ENCODE measurements around the gene LPP.
"Not testable (repeated sequence)": the region's sequence is repeated elsewhere in the genome, so short reads cannot be mapped to it uniquely, and the experiment has no call there.

The LPP gene

DNA sequence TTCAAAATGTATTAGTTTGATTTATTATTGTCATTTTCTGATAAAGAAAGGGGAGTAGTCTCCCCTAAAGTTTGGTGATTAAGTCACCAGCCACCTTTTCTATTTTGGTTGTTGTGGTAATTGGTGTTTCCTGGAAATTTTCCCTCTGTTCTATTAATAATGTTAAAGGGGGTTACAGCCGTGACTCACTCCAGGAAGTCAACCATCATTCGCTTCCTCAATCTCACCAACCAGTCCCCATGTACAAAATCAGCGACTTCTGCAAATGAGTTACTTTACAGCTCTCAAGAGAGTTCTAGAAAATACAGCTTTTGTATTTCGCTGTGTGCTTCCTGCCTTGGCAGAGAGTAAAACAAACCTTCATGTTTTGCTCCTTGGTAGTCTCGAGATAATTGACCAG, 285.1 kb downstream of the LPP start:
- no peak for DNase-seq (ENCODE audit: low read depth)

DNA sequence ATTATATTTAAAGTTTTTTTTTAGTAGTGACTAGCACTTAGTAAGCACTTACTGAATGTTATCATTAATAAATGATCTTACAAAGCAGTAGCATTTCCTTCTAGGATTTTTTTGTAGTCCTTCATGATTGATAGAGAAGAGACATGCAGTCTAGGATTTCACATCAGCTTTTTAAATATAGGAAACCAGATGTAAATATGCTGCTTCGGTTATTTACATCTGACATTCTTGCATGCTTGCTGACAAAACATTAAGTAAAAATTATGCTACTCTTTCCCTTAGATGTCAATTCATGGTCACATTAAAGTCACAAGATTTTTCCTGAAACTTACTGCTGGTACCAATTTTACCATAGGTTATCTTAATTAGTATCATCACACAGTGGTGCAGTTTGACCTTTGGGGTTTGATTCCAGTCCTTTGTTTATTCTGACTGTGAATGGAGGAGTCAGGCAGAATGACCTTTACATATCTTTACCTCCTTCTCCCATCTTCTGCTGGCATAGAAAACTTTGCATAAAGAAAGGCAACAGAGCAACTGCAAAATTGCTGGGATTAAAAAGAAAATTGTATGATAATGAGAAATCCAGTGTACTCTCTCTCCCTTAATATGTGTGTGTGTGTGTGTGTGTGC, 286.5 kb downstream of the LPP start:
- no peak for DNase-seq (ENCODE audit: low read depth)

DNA sequence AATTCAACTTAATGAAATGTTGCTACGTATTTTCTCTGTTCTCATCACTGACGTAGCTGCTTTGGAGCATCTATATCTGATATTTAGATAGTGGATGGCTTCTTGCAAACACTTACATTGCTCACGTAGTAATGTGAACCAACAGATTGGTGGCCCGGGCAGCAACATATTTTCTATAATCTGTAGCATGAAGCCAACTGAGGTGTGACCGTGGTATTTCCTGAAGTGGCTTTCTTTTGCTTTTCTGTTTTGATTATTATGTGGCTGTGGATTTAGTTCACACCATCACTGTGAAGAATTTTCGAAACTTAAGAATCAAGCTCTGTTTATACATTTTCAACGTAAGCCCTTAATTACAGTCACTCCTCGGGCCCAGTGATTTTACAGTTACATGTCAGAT, 288.5 kb downstream of the LPP start:
- DNase-seq (ENCODE audit: low read depth) = no peak

DNA sequence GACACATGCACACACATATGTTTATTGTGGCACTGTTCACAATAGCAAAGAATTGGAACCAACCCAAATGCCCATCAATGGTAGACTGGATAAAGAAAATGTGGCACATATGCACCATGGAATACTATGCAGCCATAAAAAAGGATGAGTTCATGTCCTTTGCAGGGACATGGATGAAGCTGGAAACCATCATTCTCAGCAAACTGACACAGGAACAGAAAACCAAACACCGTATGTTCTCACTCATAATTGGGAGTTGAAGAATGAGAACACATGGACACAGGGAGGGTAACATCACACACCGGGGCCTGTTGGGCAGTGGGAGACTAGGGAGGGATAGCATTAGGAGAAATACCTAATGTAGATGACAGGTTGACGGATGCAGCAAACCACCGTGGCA, 291.2 kb downstream of the LPP start:
- DNase-seq (ENCODE audit: low read depth) = not testable (repeated sequence)

DNA sequence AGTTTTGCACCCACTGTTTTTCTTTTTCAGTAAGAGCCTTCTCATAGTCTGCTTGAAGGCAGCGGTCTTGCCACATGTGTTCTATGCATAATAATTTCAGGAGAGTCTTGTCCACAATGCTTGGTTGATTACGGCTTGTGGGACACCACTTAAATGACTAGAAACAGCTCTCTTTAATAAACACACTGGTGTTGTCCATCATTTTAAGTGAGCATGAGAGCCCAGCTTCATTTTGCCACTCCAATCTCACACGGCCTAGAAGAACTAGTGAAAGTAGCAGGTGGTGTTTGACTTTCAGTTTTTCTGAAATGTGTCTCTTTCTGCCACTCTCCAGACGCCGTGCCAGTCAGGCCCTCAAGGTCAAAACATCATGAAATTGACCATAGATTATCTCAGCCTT, 292.1 kb downstream of the LPP start:
- no peak for DNase-seq (ENCODE audit: low read depth)

DNA sequence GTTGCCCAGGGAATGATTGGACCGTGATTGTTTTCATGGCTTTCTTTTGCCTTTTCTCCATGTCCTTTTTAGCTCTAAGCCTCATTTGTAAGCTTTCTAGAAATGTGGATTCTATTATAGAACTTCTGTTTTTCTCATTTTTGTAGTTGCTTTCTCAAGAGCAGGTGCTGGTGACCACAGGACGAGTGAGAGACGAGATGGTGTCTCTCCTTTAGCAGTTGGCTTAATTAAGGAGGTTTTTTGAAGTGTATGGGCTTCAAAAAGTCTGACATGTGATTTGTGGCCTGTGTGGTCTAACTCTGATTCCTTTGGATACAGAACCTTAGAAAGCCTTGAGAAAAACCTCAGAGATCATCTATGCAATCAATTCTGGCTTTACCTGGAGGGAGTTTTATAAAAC, 292.8 kb downstream of the LPP start:
- no peak for DNase-seq (ENCODE audit: low read depth)

DNA sequence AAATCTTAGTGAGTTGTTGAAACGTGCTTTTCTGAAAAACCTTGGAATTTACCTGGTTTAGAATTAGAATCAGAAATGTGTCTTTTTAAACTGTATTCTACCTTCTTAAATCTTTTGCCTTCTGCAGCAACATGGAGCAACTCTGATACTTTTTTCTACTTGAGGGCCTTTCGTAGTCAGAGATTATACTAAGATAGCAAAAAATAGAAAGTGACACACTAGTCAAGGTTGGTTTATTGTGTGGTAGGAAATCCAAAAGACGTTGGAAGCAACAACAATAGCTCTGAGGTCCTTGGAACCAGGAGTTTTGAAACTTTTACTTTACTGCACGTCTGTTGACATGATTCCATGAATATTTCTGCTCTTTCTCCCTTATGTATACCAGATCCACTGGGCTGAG, 294.9 kb downstream of the LPP start:
- no peak for DNase-seq (ENCODE audit: low read depth)

DNA sequence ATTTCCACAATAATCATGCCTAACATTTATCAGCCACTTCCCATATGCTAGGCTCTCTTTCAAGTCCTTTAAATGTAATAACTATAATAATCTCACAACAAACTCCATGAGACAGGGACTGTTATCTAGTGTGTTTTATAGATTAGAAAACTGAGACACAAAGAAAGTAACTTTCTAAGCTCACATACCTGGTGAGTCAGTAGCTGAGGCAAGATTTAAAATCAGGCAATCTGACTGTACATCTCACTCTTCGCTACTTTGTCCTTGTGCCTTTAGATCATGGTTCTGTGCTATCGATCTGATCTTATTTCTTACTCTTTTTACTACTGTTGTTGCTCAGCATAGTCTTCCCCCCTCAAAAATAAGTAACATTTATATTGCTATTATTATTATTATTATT, 295.5 kb downstream of the LPP start:
- DNase-seq (ENCODE audit: low read depth) = no peak

DNA sequence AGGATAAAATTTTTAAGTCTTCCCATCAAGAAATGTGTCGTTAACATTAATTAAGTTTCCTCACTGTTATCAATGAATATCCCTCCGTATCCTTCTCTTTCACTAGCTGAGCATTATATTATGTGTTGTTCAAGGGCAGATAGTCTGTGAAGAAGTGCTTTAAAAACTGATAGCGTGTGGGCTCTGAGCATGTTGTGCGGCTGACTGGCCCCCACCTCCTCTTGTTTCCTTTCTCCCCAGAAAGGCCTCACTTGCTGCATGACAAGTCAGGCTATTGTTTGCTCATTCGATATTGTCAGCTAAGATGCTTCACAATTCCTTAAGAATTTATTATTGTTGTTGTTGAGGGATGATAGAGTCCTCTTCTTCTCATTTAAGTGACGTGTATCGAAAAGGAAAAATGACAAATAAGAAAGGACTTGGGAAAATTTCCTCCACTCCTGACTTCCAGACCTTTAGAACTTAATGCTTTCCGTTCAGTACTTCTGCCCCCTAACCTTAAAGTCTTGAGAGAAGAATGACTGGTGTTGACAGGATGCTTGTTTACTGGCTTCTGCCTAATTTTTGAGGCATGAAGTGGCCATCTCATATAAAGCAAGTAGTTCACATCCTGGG, 298.3 kb downstream of the LPP start:
- no peak for DNase-seq (ENCODE audit: low read depth)

DNA sequence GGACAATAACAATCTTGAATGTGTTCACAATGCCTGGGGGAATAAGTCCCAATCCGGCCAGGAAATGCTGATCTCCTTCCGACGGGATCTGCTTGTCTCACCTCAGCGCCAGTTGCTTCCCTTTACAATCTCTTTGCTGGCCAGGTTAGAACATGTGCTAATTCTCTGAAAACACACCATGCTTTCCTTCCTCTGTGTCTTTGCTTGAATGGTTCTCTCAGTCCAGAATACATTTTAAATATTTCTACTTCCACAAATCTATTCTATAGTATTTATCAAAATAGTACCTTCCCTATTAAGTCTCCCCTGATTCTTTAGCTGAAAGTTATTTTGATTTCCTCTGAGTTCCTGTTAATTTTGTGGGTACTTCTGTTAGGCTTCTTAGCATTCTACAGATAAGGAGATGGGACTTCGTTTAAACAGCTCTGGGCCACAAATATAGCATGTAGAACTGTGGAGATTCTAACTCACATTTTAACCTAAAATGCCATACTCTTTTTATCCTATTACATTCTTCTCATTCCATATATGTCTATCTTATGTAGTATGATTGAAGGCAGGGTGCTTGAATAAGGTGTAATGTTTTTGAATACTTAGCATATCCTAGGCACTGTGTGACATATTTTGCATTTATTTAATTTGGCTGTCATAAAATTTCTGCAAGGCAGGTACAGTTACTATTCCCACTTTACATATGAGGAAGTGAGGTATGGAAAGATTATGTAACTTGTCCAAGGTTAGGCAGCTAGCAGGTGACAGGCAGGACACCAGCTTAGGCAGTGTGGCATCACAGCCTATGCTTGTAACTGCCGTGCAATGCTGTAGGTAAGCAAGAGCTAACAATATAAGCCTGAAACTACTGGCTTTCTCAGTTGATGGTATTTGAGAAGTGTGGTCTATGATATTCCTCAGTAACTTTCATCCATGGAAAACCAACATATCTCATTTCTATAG, 299.8 kb downstream of the LPP start:
- no peak for DNase-seq (ENCODE audit: low read depth)

DNA sequence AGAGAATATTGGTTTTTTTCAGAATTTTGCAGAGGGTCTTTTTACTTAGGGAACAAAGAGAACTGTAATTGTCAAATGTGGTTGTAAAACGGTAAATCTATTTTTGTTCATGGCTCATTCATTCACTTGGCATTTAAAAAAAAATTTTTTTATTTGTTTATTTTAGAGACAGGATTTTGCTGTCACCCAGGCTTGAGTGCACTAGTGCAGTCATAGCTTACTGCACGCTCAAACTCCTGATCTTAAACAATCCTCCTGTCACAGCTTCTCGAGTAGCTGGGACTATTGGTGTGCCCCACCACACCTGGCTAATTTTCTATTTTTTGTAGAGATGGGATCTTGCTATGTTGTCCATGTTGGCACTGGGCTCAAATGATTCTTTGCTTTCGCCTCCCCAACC, 301.8 kb downstream of the LPP start:
- no peak for DNase-seq (ENCODE audit: low read depth)

DNA sequence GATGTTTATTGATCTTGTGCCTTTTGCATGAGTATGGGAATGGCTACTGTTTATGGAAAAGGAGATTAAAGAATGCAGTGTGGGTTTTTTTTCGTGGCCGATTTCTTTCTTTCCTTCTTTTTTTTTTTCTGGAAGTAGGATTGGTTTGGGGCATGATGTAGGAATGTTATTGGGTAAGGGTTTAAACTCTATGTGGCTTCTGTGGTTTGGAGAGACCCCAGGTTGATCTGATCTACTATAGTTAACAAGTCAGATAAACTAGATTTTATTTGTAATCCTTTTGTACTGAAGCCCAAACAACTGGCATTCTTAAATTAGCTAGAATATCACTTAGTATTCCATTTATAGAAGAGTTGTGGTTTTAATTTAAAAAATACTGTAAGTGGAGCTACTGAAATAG, 304.8 kb downstream of the LPP start:
- DNase-seq (ENCODE audit: low read depth) = peak; percentile 12

DNA sequence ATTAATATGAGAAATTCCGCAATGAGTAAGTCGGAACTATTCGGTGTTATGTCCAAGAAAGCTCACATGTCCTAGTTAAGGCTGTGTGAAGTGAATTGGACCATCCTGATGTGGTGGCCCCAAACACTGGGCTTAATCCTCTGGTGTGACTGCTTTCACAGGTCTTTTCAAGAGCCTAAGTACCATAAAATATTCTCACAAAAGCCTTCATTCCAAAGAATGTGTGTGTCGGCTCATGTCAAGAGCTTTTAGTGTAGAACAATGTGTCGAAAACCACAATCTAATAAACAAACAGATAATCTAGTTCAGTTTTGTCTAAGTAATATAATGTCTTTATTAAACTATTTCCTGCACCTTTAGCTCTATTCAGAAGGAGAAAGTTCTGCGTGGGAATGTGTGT, 311.4 kb downstream of the LPP start:
- DNase-seq (ENCODE audit: low read depth) = no peak

DNA sequence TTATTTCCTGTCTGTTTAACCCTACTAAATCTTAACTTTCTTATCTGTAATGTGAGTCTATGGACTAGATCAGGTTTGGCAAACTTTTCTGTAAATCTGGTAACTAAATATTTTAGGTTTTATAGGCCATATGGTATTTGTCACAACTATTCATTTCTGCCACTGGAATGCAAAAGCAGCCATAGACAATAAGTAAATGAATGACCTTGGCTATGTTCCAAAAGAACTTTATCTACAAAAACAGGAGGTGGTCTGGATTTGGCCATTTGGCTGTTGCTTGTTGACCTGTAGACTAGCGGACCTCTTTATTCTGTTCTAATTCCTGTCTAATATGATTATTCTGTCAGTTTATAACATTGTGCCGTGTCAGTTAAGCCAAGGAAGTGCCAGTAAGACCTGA, 314.2 kb downstream of the LPP start:
- DNase-seq (ENCODE audit: low read depth) = no peak

DNA sequence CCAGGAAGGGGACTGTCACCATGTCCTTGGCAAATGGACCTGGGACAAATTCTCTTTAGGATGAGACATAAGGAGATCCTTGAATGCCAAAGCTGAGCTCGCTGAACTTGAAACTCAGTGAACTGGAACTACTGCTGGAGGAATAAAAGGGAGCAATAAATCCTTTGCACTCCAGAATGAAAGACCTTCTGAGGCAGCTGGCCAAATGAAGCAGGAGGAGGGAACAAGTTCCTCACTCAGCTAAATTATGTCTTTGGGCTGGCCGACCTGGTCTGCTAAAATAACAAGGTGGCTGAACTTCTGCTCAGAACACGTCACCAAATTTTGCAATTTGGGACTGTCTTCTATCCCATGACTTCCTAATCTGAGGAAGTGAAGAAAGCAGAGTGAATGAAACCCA, 314.7 kb downstream of the LPP start:
- DNase-seq (ENCODE audit: low read depth) = peak; percentile 54

DNA sequence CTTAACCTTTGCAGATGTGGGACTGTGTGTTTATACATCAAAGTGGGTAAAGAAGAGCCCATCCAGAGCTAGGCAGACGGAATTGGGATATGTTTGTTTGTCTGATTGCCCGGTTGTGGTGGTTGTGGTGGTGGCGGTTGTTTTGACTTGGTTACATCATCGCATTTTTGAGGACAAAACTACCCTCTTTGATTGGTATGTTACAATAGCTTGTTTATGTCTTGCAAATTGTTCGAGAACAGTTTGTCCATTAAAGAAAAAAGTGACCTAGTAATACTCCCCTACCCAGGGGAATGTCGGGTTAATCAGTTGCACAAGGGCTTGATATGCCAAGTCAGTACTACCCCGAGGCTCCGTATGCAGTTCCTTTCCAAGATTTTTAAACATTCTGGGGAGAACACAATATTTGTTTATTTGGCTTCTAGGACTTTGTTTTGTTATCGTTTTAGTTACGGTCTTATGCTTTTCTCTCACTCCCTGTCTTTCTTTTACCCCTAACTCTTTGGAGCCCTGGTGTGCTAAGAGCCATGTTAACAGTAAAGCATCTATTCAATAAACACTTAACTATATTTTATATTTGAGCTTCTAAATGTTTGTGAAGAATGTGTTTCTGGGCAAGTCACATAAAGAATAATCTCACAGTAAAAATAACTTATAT, 315.4 kb downstream of the LPP start:
- no peak for DNase-seq (ENCODE audit: low read depth)

DNA sequence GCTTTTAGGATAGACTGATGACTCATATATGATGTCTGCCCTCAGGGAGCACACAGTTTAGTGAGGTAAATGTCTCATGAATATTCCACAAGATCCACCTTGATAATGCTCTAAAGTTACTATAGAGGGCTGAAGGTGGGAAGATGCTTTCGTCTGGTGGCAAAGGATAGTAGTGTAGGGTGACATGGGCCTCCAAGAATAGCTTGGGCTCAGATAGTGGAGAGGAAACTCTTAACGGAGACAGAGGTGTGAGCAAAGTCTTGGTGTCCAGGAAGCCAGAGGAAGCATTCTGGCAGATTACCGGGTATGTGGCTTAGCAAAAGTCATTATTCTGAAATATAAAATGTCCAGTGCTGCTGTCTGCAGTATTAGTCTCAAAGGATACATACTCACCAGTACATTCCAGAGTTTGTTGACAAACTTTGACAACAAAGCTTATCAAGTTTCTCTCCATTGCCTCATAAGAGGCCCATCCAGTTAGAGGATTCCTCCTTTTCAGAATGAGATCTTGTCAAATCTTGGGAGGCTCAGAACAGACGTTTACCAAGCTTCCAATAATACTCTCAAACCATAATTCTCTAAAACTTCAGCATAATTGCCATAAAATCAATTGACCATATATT, 316.7 kb downstream of the LPP start:
- no peak for DNase-seq (ENCODE audit: low read depth)

DNA sequence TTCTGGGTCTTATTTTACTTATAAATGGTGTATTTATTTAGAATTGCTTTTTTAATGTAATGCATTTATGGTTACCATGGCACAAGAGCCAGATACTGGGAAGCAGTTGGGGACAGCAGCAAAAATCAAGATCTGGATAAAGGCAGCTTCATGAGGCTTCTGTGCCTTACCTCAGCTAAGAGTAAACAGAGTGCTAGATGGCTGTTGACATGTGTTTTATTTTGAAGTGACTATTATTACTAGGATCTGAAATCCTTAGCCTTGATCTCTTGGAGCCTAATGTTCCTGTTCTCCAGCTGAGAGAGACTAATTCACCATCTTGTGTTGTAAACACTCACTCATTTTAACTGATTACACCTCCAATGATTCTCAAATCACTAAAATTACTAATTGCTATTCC, 317.8 kb downstream of the LPP start:
- no peak for DNase-seq (ENCODE audit: low read depth)

DNA sequence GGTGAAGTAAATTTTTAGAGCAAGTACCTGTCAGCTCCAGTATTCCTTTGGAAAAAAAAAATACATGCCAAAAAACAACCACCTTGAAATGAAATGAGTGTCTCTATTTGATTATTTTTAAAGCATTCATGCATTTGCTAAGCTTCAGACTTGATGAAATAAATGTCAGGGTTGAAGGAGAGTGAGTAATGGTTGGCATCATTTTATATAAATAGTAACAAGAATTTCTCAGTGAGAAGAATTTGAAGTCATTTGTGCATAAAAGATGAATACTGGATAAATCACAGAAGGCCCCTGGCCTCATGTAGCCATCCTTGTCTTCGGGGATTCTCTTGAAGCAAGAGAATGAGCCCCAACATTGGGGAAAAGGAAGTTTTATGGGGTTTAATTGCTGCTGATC, 318.4 kb downstream of the LPP start:
- peak; percentile 36 for DNase-seq (ENCODE audit: low read depth)

DNA sequence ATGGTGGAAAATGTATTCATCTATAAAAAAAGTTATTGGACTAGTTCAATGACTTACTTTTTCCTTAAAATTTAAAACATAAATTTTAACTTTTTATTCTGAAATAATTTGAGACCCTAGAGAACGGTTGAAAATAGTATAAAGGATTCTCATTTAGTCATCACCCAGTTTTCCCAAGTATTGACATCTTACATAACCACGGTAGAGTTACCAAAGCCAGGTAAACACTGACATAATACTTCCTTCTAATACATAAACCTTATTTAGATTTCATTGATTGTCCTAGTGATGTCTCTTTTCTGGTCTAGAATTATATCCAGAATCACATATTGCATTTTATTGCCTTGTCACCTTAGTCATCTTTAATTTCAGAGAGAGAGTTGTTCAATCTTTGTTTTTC, 319.1 kb downstream of the LPP start:
- no peak for DNase-seq (ENCODE audit: low read depth)

DNA sequence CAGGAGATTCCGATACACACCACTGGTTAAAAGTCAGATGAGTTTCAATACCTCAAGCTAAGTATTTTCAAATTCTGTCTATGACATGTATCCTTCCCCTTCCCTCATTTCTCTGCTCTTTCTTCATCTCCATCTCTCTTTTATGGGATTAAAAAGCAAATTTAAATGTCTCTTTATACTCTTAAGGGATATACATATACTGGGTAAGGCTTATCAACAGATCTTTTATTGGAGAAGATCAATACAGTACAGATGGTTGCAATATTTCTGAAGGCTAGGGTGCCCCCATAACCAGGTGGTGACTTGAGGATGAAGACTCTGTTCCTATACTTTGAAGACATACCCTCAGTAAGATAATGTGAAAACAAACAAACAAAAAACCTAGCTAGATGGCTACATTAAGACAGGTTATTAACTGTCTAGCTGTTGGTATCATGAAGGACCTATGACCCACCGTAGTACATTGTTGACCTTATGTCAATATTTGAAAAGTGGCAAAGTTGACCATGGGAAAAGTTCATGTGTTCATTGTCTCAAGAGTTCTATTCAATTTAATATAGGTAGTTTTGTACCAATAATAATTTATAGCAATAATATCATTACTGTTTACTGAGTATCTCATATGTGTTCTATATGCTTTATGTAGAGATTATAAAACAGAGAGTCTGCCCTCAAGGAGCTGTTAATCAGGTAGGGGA, 319.8 kb downstream of the LPP start:
- DNase-seq (ENCODE audit: low read depth) = no peak

DNA sequence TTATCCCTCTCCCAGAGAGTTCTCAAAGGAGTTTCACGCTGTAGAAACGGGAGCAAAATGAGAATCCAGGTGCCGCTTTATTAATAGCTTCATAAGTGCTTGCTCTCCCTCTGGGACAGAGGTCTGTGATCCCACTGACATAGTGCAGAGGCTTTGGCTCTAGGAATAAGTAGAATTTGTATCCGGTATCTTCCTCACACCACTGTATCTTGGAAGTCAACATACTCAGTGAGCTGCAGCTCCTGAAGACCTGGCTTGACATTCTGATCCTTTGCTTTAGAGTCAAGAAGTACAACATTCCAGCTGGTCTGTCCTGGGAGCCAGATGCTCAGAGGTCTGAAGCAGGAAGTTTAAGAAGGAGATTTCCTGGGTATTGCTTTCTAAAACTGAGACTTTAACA, 323.0 kb downstream of the LPP start:
- no peak for DNase-seq (ENCODE audit: low read depth)
